OCI-LY7 (cell line): ENCODE measurements around the gene SH3BGRL3. TPM values are rescaled to one million over a fixed set of nuclear protein-coding genes. Genes with fewer than 3 reads are reported as not detected.

Source experiments
- BruUV-seq: library from RNA; stranded (reverse); fragments of 400-500 nt; replicated peaks from 2 replicates; lab custom pipeline; 2021; lab: Mats Ljungman, UMichigan
- CTCF ChIA-PET: fragments of 300-600 bp; sonication (Branson Sonifier 250); formaldehyde crosslinking; loops from one replicate; lab custom pipeline; 2022; ENCODE audit warnings: antibody characterized with exemption; ENCODE audit not compliant: unreplicated experiment; lab: Charles Lee
- POLR2A ChIA-PET: fragments of 300-600 bp; sonication (Branson Sonifier 250); formaldehyde crosslinking; loops from one replicate; lab custom pipeline; 2022; ENCODE audit warnings: antibody characterized with exemption; lab: Charles Lee
- DNase-seq: peaks from one replicate; pipeline ENCODE4 v3.0.0-alpha.2; 2015; ENCODE audit warnings: low spot score
- H2AFZ ChIP-seq: fragments of 200-600 bp; sonication (generic), shearing (Covaris generic); 2 replicates; pipeline ENCODE4 v1.6.1; 2014; ENCODE audit warnings: mild to moderate bottlenecking, antibody characterized with exemption, low read length, moderate library complexity
- H3K27ac ChIP-seq: fragments of 200-600 bp; sonication (generic); 2 replicates; pipeline ENCODE4 v1.5.1; 2014; ENCODE audit warnings: mixed run types, low read depth, mild to moderate bottlenecking, moderate library complexity, low read length, inconsistent platforms; ENCODE audit not compliant: poor library complexity, severe bottlenecking
- H3K36me3 ChIP-seq: fragments of 200-600 bp; sonication (generic); 2 replicates; pipeline ENCODE4 v1.6.1; 2014; ENCODE audit warnings: mild to moderate bottlenecking, antibody characterized with exemption, low read length, moderate library complexity, mixed read lengths; ENCODE audit not compliant: insufficient read depth
- H3K4me1 ChIP-seq: fragments of 200-600 bp; sonication (generic); 2 replicates; pipeline ENCODE4 v1.5.1; 2014; ENCODE audit warnings: mild to moderate bottlenecking, low read length; ENCODE audit not compliant: insufficient read depth, poor library complexity, severe bottlenecking
- H3K4me2 ChIP-seq: fragments of 200-600 bp; sonication (generic); 2 replicates; pipeline ENCODE4 v1.6.1; 2014; ENCODE audit warnings: mild to moderate bottlenecking, low read length
- H3K4me3 ChIP-seq: fragments of 200-600 bp; sonication (generic); 2 replicates; pipeline ENCODE4 v1.5.1; 2014; ENCODE audit warnings: mild to moderate bottlenecking, low read depth, low read length; ENCODE audit not compliant: poor library complexity, severe bottlenecking
- H3K79me2 ChIP-seq: fragments of 200-600 bp; sonication (generic); 2 replicates; pipeline ENCODE4 v1.6.1; 2016; ENCODE audit warnings: low read depth, mild to moderate bottlenecking, low read length, moderate library complexity, mixed read lengths; ENCODE audit not compliant: insufficient read depth
- H3K9me2 ChIP-seq: fragments of 200-600 bp; sonication (generic); 2 replicates; pipeline ENCODE4 v1.6.1; 2016; ENCODE audit warnings: mild to moderate bottlenecking, low read length, mixed read lengths; ENCODE audit not compliant: insufficient read depth
- H3K9me3 ChIP-seq: fragments of 200-600 bp; sonication (generic); 2 replicates; pipeline ENCODE4 v1.6.1; 2014; ENCODE audit warnings: mild to moderate bottlenecking, mixed run types, low read length, mixed read lengths
- H4K20me1 ChIP-seq: fragments of 200-600 bp; sonication (generic); 2 replicates; pipeline ENCODE4 v1.6.1; 2014; ENCODE audit warnings: mild to moderate bottlenecking, antibody characterized with exemption, low read length, moderate library complexity, mixed read lengths; ENCODE audit not compliant: insufficient read depth
- CTCF ChIP-seq: fragments of 200-600 bp; sonication (generic); conservative IDR thresholded peaks from 2 replicates; pipeline ENCODE4 v1.5.1; 2014; ENCODE audit warnings: mild to moderate bottlenecking, antibody characterized with exemption, low read length, moderate library complexity, mixed read lengths
- EZH2phosphoT487 ChIP-seq: fragments of 200-600 bp; sonication (generic); IDR thresholded peaks from 2 replicates; pipeline ENCODE4 v1.6.1; 2018; ENCODE audit warnings: low read depth, borderline replicate concordance, mild to moderate bottlenecking, mixed run types, antibody characterized with exemption, low read length, moderate library complexity, mixed read lengths
- intact Hi-C: fragments of 100-400 bp; cut with micrococcal nuclease; formaldehyde crosslinking; loops from one replicate; pipeline ENCODE4 v1.10.0; 2022; ENCODE audit not compliant: unreplicated experiment
- total RNA-seq, 2 experiments: library from RNA; depleted of rRNA in 1 of 2; stranded (reverse); fragments of >200 nt in 1 of 2; shearing (Covaris generic) in 1 of 2; gene quantifications; 2 replicates each; pipeline ENCODE4 v1.2.3, GENCODE V29; 2014 to 2022

SH3BGRL3 gene
- total RNA-seq, 2 experiments from 2014 or later = 25.3 to 60.9 TPM

- H3K9me3 ChIP-seq = no peaks in the 10 kb centered on the region
- ChIA-PET POLR2A (interaction anchor here (0.5 to 1.8 kb wide), 3 partner anchors 9 to 49 kb away, joined by 3 to 4 read pairs (median 4); no protein-coding TSS in a partner anchor), CTCF (interaction anchor here (0.5 to 1.0 kb wide), 2 partner anchors 8 to 40 kb away, joined by 3 to 5 read pairs; no protein-coding TSS in a partner anchor)
- peak overlapping the region; percentile 94 for H3K4me2 ChIP-seq
- no TSS peak for BruUV-seq
- DNase-seq = no peak
- no peaks in the 10 kb centered on the region for H3K9me2 ChIP-seq
- intact Hi-C loops = no loop called here
- TF ChIP-seq CTCF (no peak), EZH2phosphoT487 (no peak)
- peak overlapping the region; percentile 69 for H3K4me3 ChIP-seq
- no peaks in the 10 kb centered on the region for H4K20me1 ChIP-seq
- peaks cover 63% of the 10 kb centered on the region for H3K36me3 ChIP-seq
- no peaks in the 10 kb centered on the region for H3K79me2 ChIP-seq
- no peak overlapping the region for H2AFZ ChIP-seq
- peaks cover 45% of the 10 kb centered on the region for H3K4me1 ChIP-seq
- peak overlapping the region; percentile 63 for H3K27ac ChIP-seq
Measured at GRCh38 chr1:26280333-26281042, 602 bp downstream of the SH3BGRL3 start.

GRCh38 chr1:26281091-26281958 is 1.4 kb downstream of the SH3BGRL3 start:
- H3K27ac ChIP-seq = peak overlapping the region; percentile 26
- BruUV-seq = TSS peak; percentile 94
- peak overlapping the region; percentile 5; the same call in 1 of the 2 replicates for H3K4me2 ChIP-seq
- no peaks in the 10 kb centered on the region for H3K79me2 ChIP-seq
- ChIA-PET POLR2A (interaction anchor here (0.5 to 1.8 kb wide), 4 partner anchors 8 to 150 kb away, joined by 3 to 4 read pairs (median 3); no protein-coding TSS in a partner anchor), CTCF (interaction anchor here (0.5 kb wide), 1 partner anchor 39 kb away, joined by 3 read pairs; no protein-coding TSS in a partner anchor)
- no peak overlapping the region for H2AFZ ChIP-seq
- H3K9me2 ChIP-seq = no peaks in the 10 kb centered on the region
- H3K9me3 ChIP-seq = no peaks in the 10 kb centered on the region
- peaks cover 58% of the 10 kb centered on the region for H3K36me3 ChIP-seq
- H4K20me1 ChIP-seq = no peaks in the 10 kb centered on the region
- peaks cover 46% of the 10 kb centered on the region for H3K4me1 ChIP-seq
- TF ChIP-seq EZH2phosphoT487 (no peak), CTCF (no peak)
- DNase-seq = no peak
- H3K4me3 ChIP-seq = no peak overlapping the region
- intact Hi-C loops = no loop called here
